GM12873 (cell line): Measurements from ENCODE around the gene GALNT10.

Source experiments
- TF ChIP-seq, protein P1 (sequence below): IDR thresholded peaks from 2 replicates; pipeline ENCODE4 v1.5.1; 2012; ENCODE audit warnings: low read depth, mild to moderate bottlenecking, moderate library complexity, low read length, control low read depth; ENCODE audit not compliant: insufficient read depth; ENCODE audit errors: missing control alignments

GALNT10 gene

DNA sequence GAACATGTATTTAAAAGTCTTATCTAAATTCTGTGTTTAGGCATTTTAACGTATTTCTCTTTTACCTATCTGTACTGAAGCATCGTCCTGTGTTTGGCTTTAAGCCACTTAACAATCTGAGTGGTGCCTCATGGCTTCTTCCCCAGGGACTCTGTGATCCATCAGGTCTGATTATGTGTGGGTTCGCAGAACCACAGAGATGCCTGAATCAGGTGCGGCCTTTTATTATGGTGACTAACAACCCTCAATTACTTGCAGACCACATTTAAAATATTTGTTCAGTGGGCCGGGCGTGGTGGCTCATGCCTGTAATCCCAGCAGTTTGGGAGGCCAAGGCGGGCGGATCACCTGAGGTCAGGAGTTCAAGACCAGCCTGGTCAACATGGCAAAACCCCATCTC, 215.7 kb downstream of the GALNT10 start:
- TF ChIP-seq, protein P1, sequence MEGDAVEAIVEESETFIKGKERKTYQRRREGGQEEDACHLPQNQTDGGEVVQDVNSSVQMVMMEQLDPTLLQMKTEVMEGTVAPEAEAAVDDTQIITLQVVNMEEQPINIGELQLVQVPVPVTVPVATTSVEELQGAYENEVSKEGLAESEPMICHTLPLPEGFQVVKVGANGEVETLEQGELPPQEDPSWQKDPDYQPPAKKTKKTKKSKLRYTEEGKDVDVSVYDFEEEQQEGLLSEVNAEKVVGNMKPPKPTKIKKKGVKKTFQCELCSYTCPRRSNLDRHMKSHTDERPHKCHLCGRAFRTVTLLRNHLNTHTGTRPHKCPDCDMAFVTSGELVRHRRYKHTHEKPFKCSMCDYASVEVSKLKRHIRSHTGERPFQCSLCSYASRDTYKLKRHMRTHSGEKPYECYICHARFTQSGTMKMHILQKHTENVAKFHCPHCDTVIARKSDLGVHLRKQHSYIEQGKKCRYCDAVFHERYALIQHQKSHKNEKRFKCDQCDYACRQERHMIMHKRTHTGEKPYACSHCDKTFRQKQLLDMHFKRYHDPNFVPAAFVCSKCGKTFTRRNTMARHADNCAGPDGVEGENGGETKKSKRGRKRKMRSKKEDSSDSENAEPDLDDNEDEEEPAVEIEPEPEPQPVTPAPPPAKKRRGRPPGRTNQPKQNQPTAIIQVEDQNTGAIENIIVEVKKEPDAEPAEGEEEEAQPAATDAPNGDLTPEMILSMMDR = no peak

DNA sequence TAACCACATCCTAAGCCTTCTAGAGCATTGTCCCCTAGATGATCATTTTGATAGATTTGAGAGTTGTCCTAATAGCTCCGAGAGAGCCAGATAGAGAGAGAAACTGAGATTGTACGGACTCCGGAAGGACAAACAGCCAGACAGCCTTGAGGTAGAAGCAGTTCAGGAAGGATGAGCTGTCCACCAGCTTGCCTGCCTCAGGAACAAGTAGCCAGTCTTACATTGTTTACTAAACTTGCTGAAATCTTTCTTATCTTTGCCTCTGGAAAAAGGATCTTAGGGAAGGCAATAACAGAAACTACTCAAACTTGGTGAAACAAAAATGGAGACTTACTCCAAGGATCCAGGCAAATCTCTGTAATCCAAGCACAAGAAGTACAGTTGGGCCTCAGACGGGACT, 216.3 kb downstream of the GALNT10 start:
- TF ChIP-seq, protein P1 = no peak

DNA sequence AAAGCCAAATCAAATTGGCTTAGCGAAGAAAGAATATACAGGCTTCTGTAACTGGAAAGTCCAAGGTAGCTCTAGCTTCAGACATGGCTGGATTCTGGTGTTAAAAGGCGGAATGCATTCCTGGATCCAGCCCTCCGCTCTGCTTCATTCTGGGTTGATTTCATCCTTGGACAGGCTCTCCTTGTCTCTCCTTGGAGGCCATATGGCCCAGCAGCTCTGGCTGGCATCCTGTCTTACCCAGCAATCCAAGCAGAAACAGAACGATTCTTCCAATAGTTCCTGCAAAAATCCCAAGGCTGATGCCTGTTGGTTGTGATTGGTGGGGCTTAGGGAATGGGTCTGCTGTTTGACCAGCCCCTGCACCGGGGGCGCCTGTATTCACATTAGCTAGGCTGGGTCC, 218.3 kb downstream of the GALNT10 start:
- TF ChIP-seq, protein P1 = no peak

DNA sequence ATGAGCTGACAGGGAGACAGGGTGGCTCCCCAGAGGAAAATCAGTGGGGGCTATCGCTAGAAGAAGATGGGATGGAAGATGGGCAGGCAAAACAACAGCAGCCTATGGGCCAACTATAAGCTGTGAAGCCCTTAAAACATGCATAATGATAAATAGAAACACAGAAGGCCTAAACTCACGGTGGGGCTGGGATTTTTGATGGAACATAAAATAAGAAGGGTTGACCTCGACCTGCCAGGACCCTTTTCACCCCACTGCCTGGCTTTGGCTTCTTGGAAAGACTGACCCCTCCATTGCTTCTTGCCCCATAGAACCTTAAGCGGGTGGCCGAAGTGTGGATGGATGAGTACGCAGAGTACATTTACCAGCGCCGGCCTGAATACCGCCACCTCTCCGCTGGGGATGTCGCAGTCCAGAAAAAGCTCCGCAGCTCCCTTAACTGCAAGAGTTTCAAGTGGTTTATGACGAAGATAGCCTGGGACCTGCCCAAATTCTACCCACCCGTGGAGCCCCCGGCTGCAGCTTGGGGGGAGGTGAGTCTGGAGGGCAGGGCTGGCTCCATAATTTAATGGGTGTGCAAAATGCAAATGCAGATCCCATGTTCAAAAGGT, 218.8 kb downstream of the GALNT10 start:
- TF ChIP-seq, protein P1 = no peak

DNA sequence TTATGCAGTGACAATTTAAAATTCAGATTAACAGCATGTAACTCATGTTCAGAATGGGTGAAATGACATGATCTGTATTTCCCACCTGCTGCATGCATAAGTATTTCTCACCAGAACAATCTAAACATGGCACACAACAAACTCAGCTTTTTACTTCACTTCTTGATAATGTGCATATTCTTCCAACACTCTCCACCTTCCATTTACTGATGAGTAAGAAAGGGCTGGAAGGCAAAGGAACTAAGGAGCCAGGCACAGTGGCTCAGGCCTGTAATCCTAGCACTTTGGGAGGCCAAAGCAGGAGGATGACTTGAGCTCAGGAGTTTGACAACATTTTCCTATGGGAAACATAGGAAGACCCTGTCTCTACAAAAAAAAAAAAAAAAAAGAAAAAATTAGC, 219.5 kb downstream of the GALNT10 start:
- TF ChIP-seq, protein P1 = no peak

DNA sequence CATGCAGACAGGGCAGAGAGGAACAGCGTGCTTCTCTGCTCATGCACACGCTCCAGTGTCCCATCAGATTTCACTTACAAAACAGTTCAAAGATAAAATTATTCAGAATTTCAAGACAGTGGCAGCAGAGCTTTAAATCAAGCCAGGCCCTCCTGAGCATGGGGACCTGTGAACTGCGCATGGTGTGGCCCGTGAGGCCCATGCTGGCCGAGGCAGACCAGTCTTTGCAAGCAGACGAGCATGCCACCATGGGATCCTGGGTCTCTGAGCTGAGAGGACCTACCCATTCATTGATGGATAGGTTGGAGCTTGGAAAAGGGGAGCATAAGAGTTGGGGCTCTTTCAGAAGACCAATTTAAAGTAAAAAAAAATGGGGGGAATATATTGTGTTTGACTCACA, 220.3 kb downstream of the GALNT10 start:
- TF ChIP-seq, protein P1 = no peak

DNA sequence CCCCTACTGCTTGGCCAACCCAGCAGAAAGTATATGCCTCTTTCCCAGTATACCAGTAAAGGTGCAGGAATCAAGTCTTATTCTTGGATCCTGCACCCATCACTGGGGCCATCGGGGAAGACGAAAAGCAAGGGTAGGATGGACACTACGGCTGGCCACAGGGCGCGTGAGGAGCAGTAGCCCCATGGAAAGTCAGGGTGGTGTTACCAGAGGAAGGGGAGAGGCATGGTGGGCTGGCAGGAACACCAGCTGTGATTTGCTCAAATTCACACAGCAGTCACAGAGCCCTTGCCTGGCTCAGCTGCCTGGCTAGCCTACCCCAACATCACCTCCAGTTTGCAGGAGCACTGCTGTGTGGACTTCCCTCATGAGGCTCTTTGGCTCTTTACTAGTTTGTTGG, 220.8 kb downstream of the GALNT10 start:
- TF ChIP-seq, protein P1 = no peak
